WTC11 (cell line): ENCODE measurements around the gene EEF1AKMT1.

Experiments used
- NR1H2 ChIP-seq: sonication (generic); formaldehyde crosslinking; IDR thresholded peaks from 2 replicates; pipeline ENCODE4 v1.9.0; 2021; ENCODE audit warnings: mild to moderate bottlenecking, moderate library complexity, missing genetic modification reagents
- NR3C1 ChIP-seq: sonication (generic); formaldehyde crosslinking; conservative IDR thresholded peaks from 2 replicates; pipeline ENCODE4 v1.8.1; 2023; ENCODE audit warnings: low read depth, mild to moderate bottlenecking, missing genetic modification reagents

- TF ChIP-seq NR3C1 (CRISPR knock-in tag), result no peak
- TF ChIP-seq NR1H2 (CRISPR knock-in tag), result no peak
Measured at GRCh38 chr13:20716951-20717350, 56.8 kb downstream of the EEF1AKMT1 start.
